GM18951 (cell line): Measurements from ENCODE around the gene SEMA3B.
"Not testable (repeated sequence)": the region's sequence is repeated elsewhere in the genome, so short reads cannot be mapped to it uniquely, and the experiment has no call there.

Experiments
- POLR2A ChIP-seq: IDR thresholded peaks from 4 replicates; pipeline ENCODE4 v1.6.1; 2011; ENCODE audit warnings: mild to moderate bottlenecking; ENCODE audit not compliant: insufficient read length, insufficient read depth; ENCODE audit errors: extremely low read depth
- in situ Hi-C: fragments of 300-500 bp; cut with MboI; formaldehyde crosslinking; loops from one replicate; pipeline ENCODE4 v1.12.0; 2022; ENCODE audit warnings: low sequenced_read_pairs, mixed read lengths, inconsistent platforms; ENCODE audit not compliant: unreplicated experiment

Gene SEMA3B

DNA sequence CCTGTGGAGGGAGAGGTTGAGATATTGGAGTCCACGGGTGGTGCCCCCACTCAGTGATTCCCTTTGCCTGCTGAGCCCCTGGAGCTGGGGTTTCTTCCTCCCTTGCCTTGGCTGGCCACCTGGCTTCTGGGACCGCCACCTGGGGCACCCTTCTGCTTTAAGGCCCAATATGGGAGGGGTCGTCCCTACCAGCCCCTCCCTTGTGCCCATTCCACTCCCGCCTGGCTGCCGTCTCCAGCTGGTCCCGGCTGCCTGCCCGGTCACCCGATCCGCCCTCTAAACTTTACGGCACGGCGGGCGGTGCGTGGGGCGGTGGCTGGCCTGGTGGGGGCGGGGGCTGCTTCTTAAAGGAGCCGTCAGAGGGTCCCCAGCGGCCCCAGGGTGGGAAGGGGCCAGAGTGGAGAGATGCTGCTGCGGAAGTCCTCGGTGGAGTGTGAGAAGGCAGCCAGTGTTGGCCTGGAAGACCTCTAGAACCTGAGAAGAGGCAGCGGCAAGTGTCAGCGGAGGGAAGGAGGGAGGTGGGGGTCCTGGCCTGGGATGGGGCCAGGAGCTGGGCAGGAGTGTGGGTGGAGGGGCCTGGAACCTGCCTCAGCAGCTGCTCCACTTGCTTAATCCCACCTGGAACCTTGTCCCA, 1.6 kb upstream of the SEMA3B start:
- no peak for TF ChIP-seq POLR2A
- in situ Hi-C loops = no loop called here

DNA sequence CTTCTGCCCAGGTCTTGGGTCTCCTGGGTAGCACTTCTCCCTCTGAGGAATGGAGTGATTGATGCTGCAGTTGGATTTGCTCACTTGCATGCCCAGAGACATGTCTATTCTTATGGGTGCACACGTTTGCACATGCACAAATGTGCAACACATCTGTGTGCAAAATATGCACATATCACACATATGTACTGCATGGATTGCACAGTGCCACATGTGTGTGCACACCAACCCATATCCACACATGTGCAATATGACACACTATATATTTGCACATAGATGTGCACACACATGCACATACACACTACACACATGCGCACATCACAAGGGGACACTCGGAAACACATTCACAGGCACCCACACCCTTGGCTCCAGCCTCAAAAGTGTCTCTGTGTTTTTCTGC, 671 bp upstream of the SEMA3B start:
- TF ChIP-seq POLR2A = no peak
- in situ Hi-C loops = no loop called here

DNA sequence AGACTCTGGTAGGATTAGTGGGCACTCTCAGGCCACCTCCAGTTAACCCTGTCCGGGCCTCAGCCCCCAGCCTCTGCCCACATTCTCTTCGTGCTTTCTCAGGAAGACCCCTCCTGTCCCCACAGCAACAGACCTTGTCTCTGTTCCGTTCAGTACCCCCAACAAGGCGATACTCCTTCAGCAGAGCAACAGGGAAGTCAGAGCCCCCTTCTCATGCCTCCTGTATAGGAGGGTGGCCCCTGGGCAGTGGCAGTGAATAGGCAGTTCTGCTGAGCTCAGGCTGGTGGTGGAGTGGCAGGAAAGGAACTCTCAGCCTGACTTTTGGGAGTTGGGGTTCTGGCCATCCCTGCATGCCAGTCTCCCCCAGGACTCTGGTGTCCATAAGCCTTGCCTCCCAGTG, 513 bp downstream of the SEMA3B start:
- TF ChIP-seq POLR2A = no peak
- in situ Hi-C loops = no loop called here

DNA sequence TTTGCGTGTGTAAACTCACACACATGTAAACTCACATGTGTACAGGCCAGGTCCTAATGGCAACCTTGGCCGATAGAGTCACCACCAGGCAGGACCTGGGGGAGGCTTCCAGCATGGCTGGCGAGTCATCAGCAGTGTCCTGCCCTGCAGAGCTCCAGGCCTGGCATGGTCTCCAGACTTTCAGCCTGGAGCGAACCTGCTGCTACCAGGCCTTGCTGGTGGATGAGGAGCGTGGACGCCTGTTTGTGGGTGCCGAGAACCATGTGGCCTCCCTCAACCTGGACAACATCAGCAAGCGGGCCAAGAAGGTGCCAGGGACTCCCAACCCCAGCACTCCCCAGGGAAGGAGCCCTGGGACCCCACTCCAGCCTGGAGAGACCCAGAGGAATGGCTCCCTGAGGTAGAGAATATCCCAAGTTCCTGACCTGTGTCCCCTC, 1.0 kb downstream of the SEMA3B start:
- in situ Hi-C loops = no loop called here
- TF ChIP-seq POLR2A = no peak

DNA sequence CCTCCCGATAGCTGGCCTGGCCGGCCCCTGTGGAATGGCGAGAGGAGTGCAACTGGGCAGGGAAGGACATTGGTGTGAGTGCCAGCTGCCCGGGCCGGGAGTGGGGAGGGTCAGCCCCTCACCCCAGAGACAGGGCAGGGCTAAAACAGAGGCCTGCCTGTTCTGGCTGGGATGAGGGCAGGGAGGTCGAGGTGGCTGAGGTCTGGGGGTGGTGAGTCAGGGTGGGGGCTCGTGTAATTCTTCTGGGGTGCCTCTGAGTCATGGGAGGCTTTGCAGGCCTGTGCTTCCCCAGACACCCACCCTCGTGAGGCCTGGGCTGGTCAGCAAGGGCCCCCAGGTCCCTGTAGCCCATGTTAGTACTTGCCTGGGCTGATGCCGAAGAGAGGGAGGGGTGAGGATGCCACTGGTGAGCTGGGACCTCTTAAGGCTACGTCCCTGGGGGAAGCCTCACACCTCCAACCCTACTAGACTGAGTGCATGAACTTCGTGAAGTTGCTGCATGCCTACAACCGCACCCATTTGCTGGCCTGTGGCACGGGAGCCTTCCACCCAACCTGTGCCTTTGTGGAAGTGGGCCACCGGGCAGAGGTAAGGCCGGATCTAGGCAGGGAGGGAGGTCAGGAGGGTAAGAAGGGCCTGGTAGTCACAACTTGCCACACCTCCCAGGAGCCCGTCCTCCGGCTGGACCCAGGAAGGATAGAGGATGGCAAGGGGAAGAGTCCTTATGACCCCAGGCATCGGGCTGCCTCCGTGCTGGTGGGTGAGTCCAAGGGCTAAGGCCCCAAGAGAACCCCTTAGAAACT, 1.7 kb downstream of the SEMA3B start:
- no peak for TF ChIP-seq POLR2A
- in situ Hi-C loops = no loop called here

DNA sequence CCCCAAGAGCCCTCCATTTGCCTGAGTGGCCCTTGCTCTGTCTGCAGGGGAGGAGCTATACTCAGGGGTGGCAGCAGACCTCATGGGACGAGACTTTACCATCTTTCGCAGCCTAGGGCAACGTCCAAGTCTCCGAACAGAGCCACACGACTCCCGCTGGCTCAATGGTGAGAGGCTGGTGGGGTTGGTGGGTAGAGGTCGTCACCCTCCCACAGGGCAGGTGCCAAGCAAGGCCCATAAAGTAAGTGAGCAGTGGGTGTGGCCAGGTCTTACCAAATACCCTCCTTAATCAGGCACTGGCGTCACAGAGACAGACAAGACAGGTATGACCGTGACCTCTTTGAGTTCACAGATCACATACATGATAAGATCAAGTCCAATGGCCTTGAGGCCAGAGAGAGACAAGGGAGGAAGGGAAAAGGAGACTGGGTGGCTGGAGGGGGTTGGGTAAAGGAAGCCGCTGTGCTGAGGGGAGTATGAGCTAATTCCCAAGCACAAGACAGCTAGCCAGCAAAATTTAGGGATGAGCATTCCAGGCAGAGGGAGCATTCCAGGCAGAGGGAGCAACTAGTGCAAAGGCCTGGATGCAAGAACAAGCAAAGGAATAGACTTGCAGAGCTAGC, 2.5 kb downstream of the SEMA3B start:
- in situ Hi-C loops = no loop called here
- TF ChIP-seq POLR2A = no peak

DNA sequence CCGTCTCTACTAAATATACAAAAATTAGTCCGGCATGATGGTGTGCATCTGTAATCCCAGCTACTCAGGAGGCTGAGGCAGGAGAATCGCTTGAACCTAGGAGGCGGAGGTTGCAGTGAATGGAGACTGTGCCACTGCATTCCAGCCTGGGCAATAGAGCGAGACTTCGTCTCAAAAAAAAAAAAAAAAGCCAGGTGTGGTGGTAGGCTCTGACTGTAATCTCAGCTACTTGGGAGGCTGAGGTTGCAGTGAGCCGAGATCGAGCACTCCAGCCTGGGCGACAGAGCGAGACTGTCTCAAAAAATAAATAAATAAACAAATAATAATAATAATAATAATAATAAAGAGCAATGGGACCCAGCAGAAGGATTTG, 3.6 kb downstream of the SEMA3B start:
- in situ Hi-C loops = not testable (repeated sequence)

DNA sequence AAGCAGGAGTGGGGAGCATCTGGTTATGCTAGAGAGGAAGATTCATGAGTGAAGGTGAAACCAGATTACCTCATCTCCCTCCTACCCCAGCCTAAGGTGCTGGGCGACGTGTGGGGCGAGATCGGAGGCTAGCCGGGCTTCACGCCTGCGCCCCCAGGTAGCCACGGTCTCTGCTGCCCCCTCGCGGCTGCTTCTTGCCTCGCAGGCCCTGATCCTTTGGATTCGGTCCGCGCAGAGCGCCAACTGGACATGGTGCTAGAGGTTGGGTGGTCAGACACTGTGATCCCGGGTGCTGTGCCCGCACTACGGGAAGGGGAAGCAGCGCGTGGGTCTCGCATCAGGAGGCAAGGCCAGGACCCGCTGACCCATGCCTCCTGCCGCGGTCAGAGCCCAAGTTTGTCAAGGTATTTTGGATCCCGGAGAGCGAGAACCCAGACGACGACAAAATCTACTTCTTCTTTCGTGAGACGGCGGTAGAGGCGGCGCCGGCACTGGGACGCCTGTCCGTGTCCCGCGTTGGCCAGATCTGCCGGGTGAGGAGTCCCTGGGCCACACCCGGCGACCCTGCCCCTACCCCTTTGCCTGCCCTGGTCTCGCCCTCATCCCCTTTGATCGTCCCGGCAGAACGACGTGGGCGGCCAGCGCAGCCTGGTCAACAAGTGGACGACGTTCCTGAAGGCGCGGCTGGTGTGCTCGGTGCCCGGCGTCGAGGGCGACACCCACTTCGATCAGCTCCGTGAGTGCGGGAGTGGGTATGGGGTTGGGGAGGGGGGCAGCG, 4.2 kb downstream of the SEMA3B start:
- TF ChIP-seq POLR2A = no peak
- in situ Hi-C loops = no loop called here

DNA sequence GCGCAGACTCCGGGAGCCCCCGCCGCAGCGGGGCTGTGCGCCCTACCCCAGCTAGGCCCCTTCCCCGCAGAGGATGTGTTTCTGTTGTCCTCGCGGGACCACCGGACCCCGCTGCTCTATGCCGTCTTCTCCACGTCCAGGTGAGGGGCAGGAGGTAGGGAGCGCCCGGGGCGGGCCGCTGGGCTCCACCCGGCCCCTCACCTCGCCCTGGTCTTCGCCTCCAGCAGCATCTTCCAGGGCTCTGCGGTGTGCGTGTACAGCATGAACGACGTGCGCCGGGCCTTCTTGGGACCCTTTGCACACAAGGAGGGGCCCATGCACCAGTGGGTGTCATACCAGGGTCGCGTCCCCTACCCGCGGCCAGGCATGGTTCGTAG, 4.7 kb downstream of the SEMA3B start:
- no peak for TF ChIP-seq POLR2A
- in situ Hi-C loops = no loop called here

DNA sequence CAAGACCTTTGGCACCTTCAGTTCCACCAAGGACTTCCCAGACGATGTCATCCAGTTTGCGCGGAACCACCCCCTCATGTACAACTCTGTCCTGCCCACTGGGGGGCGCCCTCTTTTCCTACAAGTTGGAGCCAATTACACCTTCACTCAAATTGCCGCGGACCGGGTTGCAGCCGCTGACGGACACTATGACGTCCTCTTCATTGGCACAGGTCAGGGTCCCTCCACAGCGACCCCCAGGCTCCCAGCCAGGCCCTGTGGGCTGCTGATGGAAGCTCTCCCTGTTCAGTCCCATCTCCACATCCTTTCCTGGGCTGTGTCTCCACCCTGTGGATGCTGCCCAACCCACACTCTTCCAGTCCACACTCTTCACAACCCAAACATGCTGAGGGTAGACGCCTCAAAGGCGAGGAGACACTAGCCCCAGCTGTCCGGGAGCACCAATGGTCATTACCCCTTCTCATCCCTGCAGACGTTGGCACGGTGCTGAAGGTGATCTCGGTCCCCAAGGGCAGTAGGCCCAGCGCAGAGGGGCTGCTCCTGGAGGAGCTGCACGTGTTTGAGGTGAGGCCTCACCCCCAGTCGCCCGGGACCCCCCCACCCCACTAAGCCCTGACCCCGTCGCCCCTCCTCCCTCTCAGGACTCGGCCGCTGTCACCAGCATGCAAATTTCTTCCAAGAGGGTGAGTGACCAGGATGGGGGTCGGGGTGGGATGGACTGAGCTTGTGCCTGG, 5.6 kb downstream of the SEMA3B start:
- in situ Hi-C loops = no loop called here
- no peak for TF ChIP-seq POLR2A

DNA sequence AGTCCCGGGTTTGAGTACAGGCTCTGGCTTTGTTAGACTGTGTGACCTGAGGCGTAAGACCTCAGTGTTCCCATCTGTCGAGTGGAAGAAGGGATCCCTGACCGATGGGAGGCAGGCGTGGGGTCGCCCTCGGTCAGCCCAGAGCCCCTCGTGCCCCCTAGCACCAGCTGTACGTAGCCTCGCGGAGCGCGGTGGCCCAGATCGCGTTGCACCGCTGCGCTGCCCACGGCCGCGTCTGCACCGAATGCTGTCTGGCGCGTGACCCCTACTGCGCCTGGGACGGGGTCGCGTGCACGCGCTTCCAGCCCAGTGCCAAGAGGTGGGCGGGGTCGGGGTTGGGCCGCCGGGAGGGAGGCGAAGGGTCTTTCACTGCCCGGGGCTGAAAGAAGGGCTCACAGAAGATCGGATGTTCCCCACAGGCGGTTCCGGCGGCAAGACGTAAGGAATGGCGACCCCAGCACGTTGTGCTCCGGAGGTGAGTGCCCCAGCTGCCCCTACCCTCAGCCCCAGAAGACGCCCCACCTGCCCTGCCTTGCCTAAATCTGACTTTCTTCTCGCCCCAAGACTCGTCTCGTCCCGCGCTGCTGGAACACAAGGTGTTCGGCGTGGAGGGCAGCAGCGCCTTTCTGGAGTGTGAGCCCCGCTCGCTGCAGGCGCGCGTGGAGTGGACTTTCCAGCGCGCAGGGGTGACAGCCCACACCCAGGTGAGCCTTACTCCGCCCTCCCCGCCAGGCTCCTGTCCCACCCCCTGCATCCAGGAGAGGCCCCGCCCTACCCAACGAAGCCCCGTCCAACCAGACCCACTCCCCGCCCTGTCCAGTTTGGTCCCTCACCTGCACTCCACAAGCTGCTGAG, 6.4 kb downstream of the SEMA3B start:
- no peak for TF ChIP-seq POLR2A
- in situ Hi-C loops = no loop called here
